A549 treated with AZD9567 at 1 μM for 4 hours (cell line): ENCODE measurements around the gene ZNF112. TPM values are rescaled to one million over a fixed set of nuclear protein-coding genes. Genes with fewer than 3 reads are reported as not detected.

Source experiments
- total RNA-seq: library from RNA; stranded (reverse); fragments of 200-300 nt; extraction: Qiagen RNA extraction; gene quantifications from 5 replicates; pipeline ENCODE4 v1.2.3, GENCODE V29; 2022; ENCODE audit not compliant: insufficient read depth

ZNF112 gene
- total RNA-seq = 1.7 to 1.9 TPM (median 1.8 TPM) in 5 replicates

DNA sequence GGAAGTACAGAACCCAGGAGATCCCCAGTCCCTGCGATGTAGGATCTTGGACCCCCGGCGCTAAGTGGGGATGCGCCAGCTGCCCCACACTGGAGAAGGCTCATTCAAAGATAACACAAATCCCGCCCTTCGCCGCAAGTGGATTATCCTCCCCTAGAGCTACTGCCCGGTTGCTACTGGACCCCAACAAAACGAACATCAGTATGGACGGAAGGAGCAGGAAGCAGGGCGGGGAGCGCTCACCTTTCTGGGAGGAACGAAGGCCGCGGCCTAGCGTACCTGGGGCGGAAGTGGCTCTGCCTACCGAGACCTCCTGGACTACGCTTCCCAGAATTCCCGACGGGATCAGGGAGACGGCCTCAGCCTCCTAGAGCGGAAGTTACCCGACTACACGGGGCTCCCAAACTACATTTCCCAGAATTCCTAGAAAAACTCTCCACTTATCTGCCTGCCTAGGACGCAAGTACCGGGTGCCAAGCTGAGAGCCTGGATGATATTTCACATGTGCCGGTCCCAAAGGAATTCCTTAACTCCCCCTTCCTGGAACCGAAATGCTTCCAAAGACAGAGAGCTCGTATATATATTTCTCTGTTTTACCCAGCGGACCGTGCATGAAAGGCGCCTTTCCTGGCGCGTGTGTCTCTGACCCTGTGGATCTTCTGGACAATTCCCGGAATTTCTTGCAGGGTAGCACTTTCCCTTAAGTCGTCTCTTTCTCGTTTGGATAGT lies at the start of gene ZNF112:
Gene ZNF112, minus strand, starts transcription at position 298 of the 729 bp plus-strand sequence. CDS start 16,141 bp downstream, outside the sequence.

DNA sequence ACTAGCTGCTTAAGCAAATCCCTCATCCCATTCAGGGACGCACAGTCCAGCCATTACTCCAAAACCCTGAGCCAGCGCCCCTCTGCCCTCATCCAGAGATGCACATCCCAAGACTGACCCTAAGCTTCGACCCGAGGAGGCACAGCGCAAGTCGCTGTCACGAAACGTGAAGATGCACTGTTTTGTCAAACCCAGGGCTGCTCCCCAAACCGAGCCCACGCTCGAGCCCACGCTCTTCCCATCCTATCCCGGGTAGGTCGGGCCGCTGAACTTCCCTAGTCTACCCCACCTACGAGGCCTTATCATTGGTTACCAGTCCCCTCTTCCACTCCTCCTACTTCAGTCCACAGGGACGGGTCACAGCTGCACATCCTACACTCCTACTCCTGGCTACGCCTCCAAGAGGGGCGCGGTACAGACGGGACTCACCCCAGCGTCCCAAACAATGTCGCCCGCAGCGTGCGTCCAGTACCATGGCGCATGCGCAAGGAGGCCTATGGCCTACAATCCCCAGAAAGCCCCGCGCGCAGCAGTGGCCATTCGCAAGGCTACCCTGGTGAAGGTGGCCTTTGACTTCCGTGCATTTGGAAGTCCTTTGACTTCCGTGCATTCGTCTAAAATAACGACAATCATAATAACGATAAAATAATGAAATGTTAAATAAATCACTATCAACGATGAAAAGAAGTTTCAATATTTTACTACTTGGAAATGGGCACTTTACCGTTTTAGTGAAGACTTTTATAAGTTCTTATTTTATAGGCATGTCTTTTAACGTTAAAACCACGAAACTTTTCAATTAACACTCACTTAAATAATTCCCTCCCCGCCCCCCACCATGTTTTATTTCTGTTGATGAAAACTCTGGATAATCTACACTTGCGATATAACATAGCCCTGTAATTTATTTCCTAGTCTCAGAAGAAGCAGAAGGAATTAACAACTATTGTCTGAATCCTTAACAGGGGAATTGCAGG lies 44.9 kb upstream of the ZNF112 start, which contains the start of gene ZNF285:
Gene ZNF285, minus strand, starts transcription at position 470 of the 977 bp plus-strand sequence. CDS start 4,395 bp downstream, outside the sequence.

DNA sequence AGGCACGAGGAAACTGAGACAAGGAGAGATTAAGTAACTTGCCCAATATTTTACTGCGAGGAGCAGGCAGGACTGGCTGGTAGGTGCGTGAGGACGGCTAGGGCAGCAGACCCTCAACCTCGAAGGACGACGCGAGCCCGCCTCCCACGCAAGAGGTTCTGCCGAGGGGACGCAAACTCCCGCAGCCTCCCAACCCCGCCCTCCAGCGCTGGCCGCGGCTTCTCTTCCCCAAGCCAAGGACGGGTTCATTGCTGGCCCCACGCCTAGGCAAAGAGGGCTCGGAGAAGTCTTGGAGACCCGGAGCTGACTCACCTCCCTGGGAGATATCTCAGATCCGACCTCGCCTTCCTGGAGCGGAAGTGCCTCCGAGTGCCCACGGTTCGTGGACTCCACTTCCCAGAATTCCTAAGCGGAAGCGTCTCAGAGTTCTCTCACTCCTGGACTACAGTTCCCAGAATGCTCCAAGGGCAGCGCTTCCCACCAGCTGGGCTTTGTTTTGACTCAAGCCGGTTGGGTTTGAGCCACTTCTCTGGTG lies 51.8 kb downstream of the ZNF112 start, which contains the start of gene ZNF235:
Gene ZNF235, minus strand, starts transcription at position 367 of the 535 bp plus-strand sequence. CDS start 1,621 bp downstream, outside the sequence.

Other genes starting within 250 kb of the ZNF112 start
- 0.99 to 3.5 TPM (median 2.5 TPM) in 5 replicates for gene ZNF225, start 243.3 kb downstream of the ZNF112 start, total RNA-seq
- gene ZNF234, start 215.1 kb downstream of the ZNF112 start, total RNA-seq = 0.67 to 3.1 TPM (median 2.4 TPM) in 5 replicates
- gene ZNF226, start 191.6 kb downstream of the ZNF112 start, total RNA-seq = 17.5 to 22.3 TPM (median 21.2 TPM) in 5 replicates
- gene ZNF227, start 144.1 kb downstream of the ZNF112 start, total RNA-seq = 9.4 to 16.7 TPM (median 9.8 TPM) in 5 replicates
- 0.31 to 0.94 TPM (median 0.40 TPM) in 5 replicates for gene ZNF233, start 96.8 kb downstream of the ZNF112 start, total RNA-seq
- 2.7 to 3.2 TPM (median 3.1 TPM) in 5 replicates for gene ZNF235, start 51.7 kb downstream of the ZNF112 start, total RNA-seq
- gene ZNF285, start 44.9 kb upstream of the ZNF112 start, total RNA-seq = 0.42 to 2.2 TPM (median 1.5 TPM) in 5 replicates
- gene ZNF229, start 91.8 kb upstream of the ZNF112 start, total RNA-seq = 1.9 to 3.5 TPM (median 3.0 TPM) in 5 replicates
- 5.9 to 8.8 TPM (median 8.4 TPM) in 5 replicates for gene ZNF180, start 143.8 kb upstream of the ZNF112 start, total RNA-seq
- gene CEACAM20, start 173.0 kb upstream of the ZNF112 start, total RNA-seq = 0.08 to 0.17 TPM (median 0.14 TPM) in 4 of 5 replicates, not detected in the other